K562 (cell line): ENCODE results near the gene ITPK1. TPM values are rescaled to one million over a fixed set of nuclear protein-coding genes. Genes with fewer than 3 reads are reported as not detected.

Source experiments
- ATAC-seq: fragments of 200-7000 bp; cut with Tn5 transposase; 3 replicates; pipeline ENCODE4 v1.9.1; 2020; ENCODE audit warnings: moderate library complexity
- BruUV-seq: library from RNA; stranded (reverse); fragments of 400-500 nt; replicated peaks from 2 replicates; lab custom pipeline; 2021; lab: Mats Ljungman, UMichigan
- CTCF ChIA-PET: fragments of 300-600 bp; formaldehyde crosslinking; extraction: SDS; loops from one replicate; lab custom pipeline; 2021; ENCODE audit warnings: low intra/inter-chr PET ratio; lab: Yijun Ruan, JAX
- POLR2A ChIA-PET: fragments of 300-600, 350-650 bp; sonication (Branson Sonifier 250); formaldehyde crosslinking; extraction: SDS; loops from one replicate; lab custom pipeline; 2021; ENCODE audit warnings: antibody characterized with exemption, inconsistent platforms; lab: Yijun Ruan, JAX
- DNase-seq, 4 experiments: peaks; one replicate each; pipeline versions ENCODE4 v3.0.0 to v3.0.0-alpha.2; 2011 to 2018; ENCODE audit warnings: low spot score in 3 of 4, mixed read lengths in 3 of 4; ENCODE audit errors: extremely low read depth in 1 of 4
- FAIRE-seq: peaks from 2 replicates; lab custom pipeline; 2011; peaks lifted over from hg19 to GRCh38; lab: Jason Lieb, UNC
- H2AFZ ChIP-seq: 2 replicates; pipeline ENCODE4 v1.6.0; 2011; ENCODE audit warnings: low read depth, low read length, control low read depth, inconsistent platforms
- H3K27ac ChIP-seq: fragments of 200-600 bp; 3 replicates; pipeline ENCODE4 v1.8.0; 2011; ENCODE audit warnings: low read depth, mild to moderate bottlenecking, control low read depth, inconsistent platforms, low read length, moderate library complexity, mixed read lengths; ENCODE audit errors: extremely low read depth
- H3K27me3 ChIP-seq, 2 experiments: fragments of 300-600 bp in 1 of 2; 2 replicates in 1 of 2; 3 replicates in 1 of 2; pipeline versions ENCODE4 v1.6.0 to v1.8.0; 2011; ENCODE audit warnings: inconsistent platforms in 2 of 2, low read length in 2 of 2, mild to moderate bottlenecking in 1 of 2, mixed read lengths in 1 of 2, moderate library complexity in 1 of 2; ENCODE audit not compliant: control insufficient read depth in 2 of 2, insufficient read depth in 2 of 2
- H3K36me3 ChIP-seq: fragments of 300-600 bp; 3 replicates; pipeline ENCODE4 v1.8.0; 2011; ENCODE audit warnings: mild to moderate bottlenecking, low read length, inconsistent platforms; ENCODE audit not compliant: control insufficient read depth, insufficient read depth
- H3K4me1 ChIP-seq, 2 experiments: fragments of 200-600 bp in 1 of 2; replicated peaks in 1 of 2; 2 replicates in 1 of 2; 3 replicates in 1 of 2; pipeline versions ENCODE4 v1.5.1 to v1.8.0; 2011; ENCODE audit warnings: inconsistent platforms in 2 of 2, low read length in 2 of 2, mild to moderate bottlenecking in 1 of 2, mixed read lengths in 1 of 2, moderate library complexity in 1 of 2; ENCODE audit not compliant: control insufficient read depth in 2 of 2, insufficient read depth in 2 of 2
- H3K4me2 ChIP-seq: 2 replicates; pipeline ENCODE4 v1.6.1; 2011; ENCODE audit warnings: low read length, control low read depth, inconsistent platforms, mixed read lengths; ENCODE audit not compliant: insufficient read depth
- H3K4me3 ChIP-seq: fragments of 200-600 bp; sonication (generic), shearing (Covaris generic); 2 replicates; pipeline ENCODE4 v1.5.1; 2016; ENCODE audit warnings: control low read depth, inconsistent platforms
- H3K79me2 ChIP-seq: fragments of 200-600 bp; 3 replicates; pipeline ENCODE4 v1.8.0; 2011; ENCODE audit warnings: low read length, inconsistent platforms; ENCODE audit not compliant: control insufficient read depth, insufficient read depth
- H3K9ac ChIP-seq, 2 experiments: 2 replicates each; pipeline versions ENCODE4 v1.6.0 to v1.6.1; 2011; ENCODE audit warnings: low read depth in 2 of 2, low read length in 2 of 2, control low read depth in 1 of 2, inconsistent platforms in 1 of 2, mild to moderate bottlenecking in 1 of 2, mixed read lengths in 1 of 2; ENCODE audit not compliant: insufficient read depth in 1 of 2
- H3K9me1 ChIP-seq: one replicate; pipeline ENCODE4 v1.6.0; 2011; ENCODE audit warnings: inconsistent platforms, mild to moderate bottlenecking, low read length, moderate library complexity; ENCODE audit not compliant: control insufficient read depth, insufficient read depth
- H3K9me3 ChIP-seq: replicated peaks from 2 replicates; pipeline ENCODE4 v1.5.1; 2011; ENCODE audit warnings: low read depth, low read length, inconsistent platforms; ENCODE audit not compliant: control insufficient read depth, insufficient read depth
- H4K20me1 ChIP-seq: replicated peaks from 2 replicates; pipeline ENCODE4 v1.6.1; 2011; ENCODE audit warnings: low read length, inconsistent platforms, mixed read lengths; ENCODE audit not compliant: control insufficient read depth, insufficient read depth
- ARID1B ChIP-seq: fragments of 450-650 bp; IDR thresholded peaks from 2 replicates; pipeline ENCODE4 v1.6.1; 2016; ENCODE audit warnings: antibody characterized with exemption, mild to moderate bottlenecking, inconsistent platforms
- ATF4 ChIP-seq: fragments of 450-650 bp; formaldehyde crosslinking; IDR thresholded peaks from 2 replicates; pipeline ENCODE4 v1.4.0; 2022; ENCODE audit warnings: mild to moderate bottlenecking, moderate library complexity
- BRD9 ChIP-seq: fragments of 450-650 bp; IDR thresholded peaks from 2 replicates; pipeline ENCODE4 v1.6.1; 2018; ENCODE audit warnings: low read depth; ENCODE audit not compliant: partially characterized antibody
- CBX2 ChIP-seq: fragments of 200-600 bp; sonication (generic); IDR thresholded peaks from one replicate; pipeline ENCODE4 v1.6.1; 2012; ENCODE audit warnings: mild to moderate bottlenecking, low read length, inconsistent platforms; ENCODE audit not compliant: insufficient read depth, poor library complexity, severe bottlenecking
- ELF4 ChIP-seq: fragments of 450-650 bp; formaldehyde crosslinking; IDR thresholded peaks from 2 replicates; pipeline ENCODE4 v1.4.0; 2022; ENCODE audit warnings: missing genetic modification characterization
- FOXA3 ChIP-seq, 2 experiments: fragments of 450-650 bp in 1 of 2; sonication (generic) in 1 of 2; formaldehyde crosslinking; IDR thresholded peaks in 1 of 2; conservative IDR thresholded peaks in 1 of 2; 2 replicates each; pipeline versions ENCODE4 v1.4.0 to v1.8.0; 2020 to 2022; ENCODE audit warnings: mild to moderate bottlenecking in 2 of 2, missing genetic modification reagents in 1 of 2
- HDAC1 ChIP-seq, 2 experiments: fragments of 450-650 bp; IDR thresholded peaks; 2 replicates each; pipeline ENCODE4 v1.6.1; 2016 to 2017; ENCODE audit warnings: inconsistent platforms in 1 of 2, mild to moderate bottlenecking in 1 of 2, moderate library complexity in 1 of 2
- PHTF2 ChIP-seq: fragments of 250-450 bp; sonication (Bioruptor Pico); IDR thresholded peaks from 2 replicates; pipeline ENCODE4 v1.5.0; 2021; ENCODE audit warnings: mild to moderate bottlenecking
- THAP7 ChIP-seq: fragments of 250-450 bp; sonication (Bioruptor Pico); IDR thresholded peaks from 2 replicates; pipeline ENCODE4 v1.5.0; 2021
- ZNF589 ChIP-seq: fragments of 200-800 bp; sonication (Bioruptor generic); IDR thresholded peaks from 2 replicates; pipeline ENCODE4 v1.6.1; 2016; ENCODE audit warnings: low read depth, missing genetic modification characterization, missing compliant biosample characterization
- WGBS: fragments of 100-300 bp; shearing (Covaris generic); methylation state at CpG from one replicate; pipeline ENCODE4 v1.1.6; 2016; ENCODE audit warnings: low coverage, mixed read lengths; ENCODE audit not compliant: insufficient coverage; ENCODE audit errors: missing lambda C conversion rate; 5-methylcytosine and 5-hydroxymethylcytosine counted together
- in situ Hi-C: fragments of 300-500 bp; cut with MboI; formaldehyde crosslinking; loops from 4 replicates; pipeline ENCODE4 v1.15.0; 2018; ENCODE audit warnings: inconsistent platforms, mixed read lengths
- intact Hi-C: fragments of 100-400 bp; cut with micrococcal nuclease; formaldehyde crosslinking; loops from 2 replicates; pipeline ENCODE4 v1.14.2; 2022
- polyA plus RNA-seq, 8 experiments: library from polyadenylated mRNA; depleted of rRNA in 4 of 8; stranded (reverse) in 5 of 8; unstranded in 3 of 8; fragments of >200 nt; fragmentation: Nextera tagmentation in 2 of 8; fragmentation: Illumina TruSeq in 1 of 8; extraction: Ambion mirVana in 2 of 8; extraction: Trizol in 1 of 8; gene quantifications; 2 replicates each; pipeline versions ENCODE4 v1.2.1 to v1.2.3, GENCODE V29; 2011 to 2014; ENCODE audit warnings: inconsistent platforms in 1 of 8, missing spikeins in 1 of 8
- total RNA-seq, 7 experiments: library from RNA; depleted of rRNA in 6 of 7; stranded (reverse); fragments of >200 nt in 6 of 7; fragmentation: Illumina TruSeq in 2 of 7; extraction: Trizol in 2 of 7; gene quantifications; 2 replicates each; pipeline versions ENCODE4 v1.2.1 to v1.2.3, GENCODE V29; 2011 to 2021; ENCODE audit warnings: low replicate concordance in 1 of 7

Gene ITPK1
- total and polyA plus RNA-seq, 9 of the 15 experiments (the other 6 are each of a cell fraction or from before 2014, with no cell fraction given), result 1.2 to 39.2 (median 23.0) TPM

GRCh38 chr14:92888896-92889295 lies 226.8 kb downstream of the ITPK1 start:
- H3K9me3 ChIP-seq, result no peaks in the 10 kb centered on the region
- H3K4me1 ChIP-seq, result no peaks in the 10 kb centered on the region
- TF ChIP-seq ZNF589 (CRISPR knock-in tag) (no peak), FOXA3 (CRISPR knock-in tag; conservative IDR thresholded peaks at IDR 0.05 in 1 of 2, IDR thresholded peaks at IDR 0.05 in 1 of 2) (no peak), HDAC1 (IDR thresholded peaks at IDR 0.05) (no peak)
- no peak overlapping the region for H2AFZ ChIP-seq
- H3K9me1 ChIP-seq, result no peaks in the 10 kb centered on the region
- H3K79me2 ChIP-seq, result no peaks in the 10 kb centered on the region
- ChIA-PET POLR2A (no interaction called here), CTCF (interaction anchor here (0.5 kb wide), 1 partner anchor 915 kb away, joined by 7 read pairs; no protein-coding TSS in a partner anchor)
- no TSS peak for BruUV-seq
- ATAC-seq, result no peak
- in situ Hi-C loops, result no loop called here
- no peaks in the 10 kb centered on the region; a peak in 3 of 5 replicates for H3K27me3 ChIP-seq
- DNase-seq, result no peak
- H3K27ac ChIP-seq, result no peak overlapping the region
- no peak overlapping the region for H3K9ac ChIP-seq
- no peak overlapping the region for H3K4me2 ChIP-seq
- no peak for FAIRE-seq
- H4K20me1 ChIP-seq, result no peaks in the 10 kb centered on the region; the same call in 1 of the 2 replicates
- H3K4me3 ChIP-seq, result no peak overlapping the region
- intact Hi-C loops, result no loop called here
- H3K36me3 ChIP-seq, result no peaks in the 10 kb centered on the region

GRCh38 chr14:92887157-92887556 lies 228.6 kb downstream of the ITPK1 start:
- Histone ChIP-seq H4K20me1 (no peaks in the 10 kb centered on the region; the same call in 1 of the 2 replicates), H2AFZ (no peak overlapping the region), H3K27ac (no peak overlapping the region), H3K9me1 (no peaks in the 10 kb centered on the region), H3K4me2 (no peak overlapping the region), H3K4me3 (no peak overlapping the region), H3K79me2 (no peaks in the 10 kb centered on the region), H3K4me1 (no peaks in the 10 kb centered on the region), H3K36me3 (no peaks in the 10 kb centered on the region), H3K9ac (no peak overlapping the region), H3K27me3 (peaks cover 0 to 3% of the 10 kb centered on the region in 2 experiments; a peak in 3 of 5 replicates), H3K9me3 (no peaks in the 10 kb centered on the region)
- BruUV-seq, result no TSS peak
- POLR2A ChIA-PET, result no interaction called here
- in situ Hi-C loops (no loop called here), intact Hi-C loops (no loop called here)
- WGBS, result 0% methylated on average over 1 of the region's 1 CpG
- no peak for ATAC-seq
- no peak for FAIRE-seq
- DNase-seq, result no peak
- CTCF ChIA-PET, result no interaction called here
- TF ChIP-seq ATF4 (CRISPR knock-in tag) (no peak), PHTF2 (CRISPR knock-in tag) (no peak), BRD9 (no peak), CBX2 (no peak), ELF4 (CRISPR knock-in tag) (no peak), ARID1B (no peak), THAP7 (CRISPR knock-in tag) (no peak)
